GM18951 (cell line): ENCODE measurements around the gene TMEM8B.

Experiments
- POLR2A ChIP-seq: IDR thresholded peaks from 4 replicates; pipeline ENCODE4 v1.6.1; 2011; ENCODE audit warnings: mild to moderate bottlenecking; ENCODE audit not compliant: insufficient read length, insufficient read depth; ENCODE audit errors: extremely low read depth
- in situ Hi-C: fragments of 300-500 bp; cut with MboI; formaldehyde crosslinking; loops from one replicate; pipeline ENCODE4 v1.12.0; 2022; ENCODE audit warnings: low sequenced_read_pairs, mixed read lengths, inconsistent platforms; ENCODE audit not compliant: unreplicated experiment

The TMEM8B gene

GRCh38 chr9:35798658-35799374 is 30.2 kb upstream of the TMEM8B start:
- in situ Hi-C loops = loop anchor here (25.0 kb wide), 1 partner anchor 88 kb away; no protein-coding TSS in a partner anchor
- no peak for TF ChIP-seq POLR2A

DNA sequence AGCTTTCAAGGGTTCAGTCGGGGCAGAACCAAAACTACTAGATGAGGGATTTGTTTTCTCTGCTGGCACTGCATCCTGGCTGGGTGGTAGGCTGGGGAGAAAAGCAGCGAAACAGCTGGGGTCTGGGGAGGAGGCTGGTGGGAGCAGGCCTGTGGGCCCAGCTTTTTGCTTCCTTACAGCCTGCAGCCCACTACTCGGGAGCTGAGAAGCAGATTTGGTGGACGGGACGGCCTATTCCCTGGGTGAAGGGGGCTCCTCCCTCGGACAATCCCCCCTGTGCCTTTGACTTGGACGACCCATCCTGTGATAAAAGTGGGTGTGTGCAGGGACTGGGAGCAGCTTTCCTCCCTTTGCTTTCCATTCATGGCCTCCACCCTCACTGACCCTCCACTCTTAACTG is 28.5 kb upstream of the TMEM8B start:
- in situ Hi-C loops = no loop called here
- TF ChIP-seq POLR2A = no peak

DNA sequence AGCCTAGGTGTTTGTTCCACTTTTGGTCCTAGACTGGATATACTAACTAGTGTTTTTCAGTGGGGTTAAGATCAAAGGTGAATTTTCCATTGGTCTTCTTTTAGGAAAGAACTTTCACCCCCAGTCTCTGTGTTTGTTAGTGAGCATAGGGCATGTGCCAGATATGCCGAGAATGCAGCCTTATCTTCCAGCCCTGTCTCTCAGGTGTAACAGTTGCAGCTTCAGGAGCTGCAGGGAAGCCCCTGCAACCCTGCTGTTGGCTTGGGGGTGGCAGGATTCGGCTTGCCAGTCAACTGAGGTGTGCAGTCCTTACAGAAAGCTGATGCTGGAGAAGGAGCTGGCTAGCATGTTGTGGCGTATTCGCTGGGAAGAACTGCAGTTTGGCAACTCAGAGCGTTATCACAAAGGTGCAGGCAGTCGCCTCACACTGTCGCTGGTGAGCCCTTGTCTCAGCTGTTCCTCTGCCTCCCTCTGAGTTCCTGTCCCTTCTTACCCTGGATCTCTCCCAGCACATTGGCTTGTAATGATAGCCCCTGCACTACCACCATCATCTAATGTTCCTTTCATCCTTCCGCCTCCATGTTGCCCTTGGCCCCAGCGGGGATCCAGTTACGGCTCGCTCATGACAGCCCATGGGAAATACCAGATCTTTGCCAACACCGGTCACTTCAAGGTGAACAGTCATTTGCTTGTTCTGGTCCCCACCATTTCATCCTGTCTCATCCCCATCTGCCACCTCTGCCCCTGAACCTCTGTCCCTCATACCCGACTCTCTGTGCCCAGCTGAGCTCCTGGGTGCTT is 27.5 kb upstream of the TMEM8B start:
- TF ChIP-seq POLR2A = no peak
- in situ Hi-C loops = no loop called here

GRCh38 chr9:35806101-35806500 is 22.9 kb upstream of the TMEM8B start:
- in situ Hi-C loops = no loop called here
- no peak for TF ChIP-seq POLR2A

DNA sequence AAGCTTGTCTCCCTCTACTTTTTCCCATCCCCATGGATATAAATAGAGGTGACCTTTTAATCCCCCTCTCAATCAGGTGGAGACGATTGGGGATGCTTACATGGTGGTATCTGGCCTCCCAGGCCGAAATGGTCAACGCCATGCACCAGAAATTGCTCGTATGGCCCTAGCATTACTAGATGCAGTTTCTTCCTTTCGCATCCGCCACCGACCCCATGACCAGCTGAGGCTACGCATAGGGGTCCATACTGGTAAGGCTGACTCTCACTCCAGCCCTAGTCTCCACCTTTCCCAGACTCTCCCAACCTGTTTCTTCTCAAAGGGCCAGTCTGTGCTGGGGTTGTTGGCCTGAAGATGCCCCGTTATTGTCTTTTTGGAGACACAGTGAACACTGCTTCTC is 20.6 kb upstream of the TMEM8B start:
- no peak for TF ChIP-seq POLR2A
- in situ Hi-C loops = no loop called here

- no peak for TF ChIP-seq POLR2A
- in situ Hi-C loops = no loop called here
Measured at GRCh38 chr9:35810122-35810521, 18.9 kb upstream of the TMEM8B start.

DNA sequence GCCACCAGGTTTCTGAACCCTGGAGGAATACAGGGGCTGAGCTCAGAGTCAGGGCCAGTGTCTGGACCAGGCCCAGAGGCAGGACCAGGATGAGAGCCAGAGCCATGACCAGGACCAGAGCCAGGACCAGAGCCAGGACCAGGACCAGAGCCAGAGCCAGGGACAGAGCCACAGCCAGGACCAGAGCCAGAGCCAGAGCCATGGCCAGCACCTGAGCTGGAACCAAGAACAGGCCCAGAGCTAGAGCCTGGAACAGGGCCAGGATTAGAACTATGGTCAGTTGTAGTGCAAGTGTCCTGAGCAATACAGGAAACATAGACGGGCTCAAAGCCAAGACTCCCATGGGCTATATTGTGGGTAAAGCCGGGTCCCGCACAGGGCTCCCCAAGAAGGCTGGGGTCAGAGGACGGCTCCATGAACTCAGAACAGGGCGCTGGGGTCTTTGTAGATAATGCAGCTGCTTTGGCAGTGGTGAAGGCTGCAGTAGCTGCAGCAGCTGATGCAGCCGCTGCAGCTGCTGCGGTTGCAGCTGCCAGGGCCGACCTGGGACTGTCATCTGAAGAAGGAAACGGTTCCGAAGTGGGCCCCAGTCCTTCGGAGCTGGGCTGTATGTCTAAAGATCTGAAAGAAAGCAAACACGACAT is 17.5 kb upstream of the TMEM8B start:
- in situ Hi-C loops = no loop called here
- no peak for TF ChIP-seq POLR2A

- peak; percentile 48 for TF ChIP-seq POLR2A
Measured at GRCh38 chr9:35812025-35812602, 16.9 kb upstream of the TMEM8B start, which contains the start of gene SPAG8. Gene SPAG8, minus strand, starts transcription at chr9:35812262. Its CDS starts 115 bp downstream, at chr9:35812147.

DNA sequence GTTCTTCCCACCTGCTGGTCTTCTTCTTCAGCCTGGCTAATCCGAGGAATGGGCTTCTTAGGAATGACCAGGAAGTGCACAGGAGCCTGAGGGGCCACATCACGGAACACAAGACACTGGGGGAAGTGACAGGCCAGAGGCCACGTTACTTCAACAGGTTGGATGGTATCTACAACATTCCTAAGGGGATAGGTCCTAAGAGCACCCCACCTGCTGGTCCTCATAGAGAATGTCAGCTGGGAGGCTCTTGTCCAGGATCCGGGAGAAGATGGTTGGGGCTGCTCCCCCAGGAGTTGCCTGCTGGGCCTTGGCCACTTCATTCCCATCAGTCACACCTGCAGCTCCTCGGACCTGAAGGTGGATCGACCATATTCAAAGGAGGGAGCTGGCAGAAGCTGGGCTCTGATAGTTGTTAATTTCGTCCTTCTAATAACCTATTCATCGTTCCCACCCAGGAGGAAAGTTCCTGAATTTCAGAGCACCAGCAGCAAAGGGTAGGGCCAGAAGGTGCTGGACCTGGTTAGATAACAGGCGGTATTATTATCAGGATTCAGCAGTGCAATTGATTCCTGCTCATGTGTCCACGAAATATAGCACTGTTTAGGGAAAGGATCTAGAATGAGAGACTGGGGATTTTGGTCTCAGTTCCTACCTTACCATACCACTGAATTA is 15.5 kb upstream of the TMEM8B start:
- in situ Hi-C loops = no loop called here
- no peak for TF ChIP-seq POLR2A

More at GRCh38 chr9:35812025-35812602, 16.9 kb upstream of the TMEM8B start, which contains the start of gene SPAG8:
- in situ Hi-C loops = no loop called here

DNA sequence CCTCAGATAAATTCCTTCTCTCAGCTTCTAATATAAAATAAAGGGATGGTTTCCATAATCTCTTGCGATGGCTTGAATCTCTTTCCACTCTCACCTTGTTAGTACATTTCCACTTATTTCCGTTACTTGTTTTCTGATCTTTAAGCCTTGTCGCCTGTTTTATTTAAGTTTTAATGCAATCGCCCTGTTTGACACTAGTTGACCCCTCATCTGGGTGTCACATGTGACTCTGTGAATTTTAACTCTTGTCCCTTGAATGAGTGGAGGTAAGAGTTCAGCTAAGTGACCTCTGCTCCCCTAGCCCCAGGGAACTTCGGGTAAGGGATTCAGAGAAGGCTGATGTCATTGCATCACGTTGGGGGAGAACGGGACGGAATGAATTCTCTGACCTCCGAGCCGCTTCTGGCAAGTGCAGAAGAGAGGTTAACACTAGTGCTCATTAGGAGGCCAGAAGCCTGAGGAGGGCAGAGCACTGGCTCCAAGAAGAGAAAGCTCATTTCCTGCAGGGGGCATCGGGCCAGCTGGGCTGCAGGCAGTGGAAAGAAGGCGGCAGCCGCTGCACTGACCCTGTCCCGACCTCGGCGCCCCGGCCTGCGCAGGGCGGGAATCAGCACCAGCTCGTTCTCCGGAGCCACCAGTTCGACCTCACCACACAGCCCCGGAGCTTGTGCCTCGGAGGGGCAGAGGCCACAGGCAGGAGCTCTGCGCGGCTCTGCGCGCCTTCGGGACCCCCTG is 14.8 kb upstream of the TMEM8B start:
- no peak for TF ChIP-seq POLR2A
- in situ Hi-C loops = no loop called here

DNA sequence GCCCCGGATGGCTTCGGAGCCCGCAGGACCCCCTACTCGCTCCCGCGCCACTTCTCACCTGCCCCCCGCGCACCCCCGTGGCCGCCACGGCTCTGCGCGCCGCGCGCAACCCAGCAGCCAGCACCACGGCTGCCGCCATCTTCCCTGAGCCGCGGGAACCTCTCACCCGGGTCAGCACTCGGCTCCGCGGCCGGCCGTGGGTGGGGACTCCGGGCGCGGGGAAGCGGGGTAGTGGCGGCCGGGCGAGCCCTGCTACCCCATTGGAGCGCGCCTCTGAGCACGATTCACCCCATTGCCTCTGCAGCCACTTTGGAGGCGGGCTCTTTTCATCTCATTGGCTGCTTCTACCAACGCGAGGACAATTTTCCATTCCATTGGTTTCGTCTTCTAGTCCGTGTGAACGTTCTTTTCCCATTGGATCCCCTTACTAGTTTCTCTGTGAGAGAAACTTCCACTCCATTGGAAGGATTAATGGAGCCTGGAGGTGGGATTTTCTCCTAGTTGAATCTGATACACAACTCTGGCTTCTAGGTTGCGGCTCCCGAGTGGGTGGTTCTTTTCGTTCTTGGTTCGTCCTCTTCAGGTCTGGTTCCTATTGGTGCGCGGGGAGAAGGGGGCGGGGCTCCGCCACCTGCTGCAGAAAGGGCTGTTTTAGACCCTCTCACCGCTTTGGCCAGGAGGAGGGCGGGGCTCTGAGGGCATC is 14.0 kb upstream of the TMEM8B start, which contains the start of gene HINT2:
Gene HINT2, minus strand, starts transcription at position 202 of the 703 bp plus-strand sequence. Its CDS starts 63 bp downstream, at position 139.
- TF ChIP-seq POLR2A = peak; percentile 96
- in situ Hi-C loops = no loop called here
